Ishikawa (cell line): ENCODE data around the gene WDR73.

Experiments used
- RAD21 ChIP-seq: IDR thresholded peaks from 2 replicates; pipeline ENCODE4 v1.6.1; 2012; ENCODE audit warnings: low read depth
- TEAD4 ChIP-seq: IDR thresholded peaks from 2 replicates; pipeline ENCODE4 v1.6.1; 2012
- TF ChIP-seq, protein P1 (sequence below): IDR thresholded peaks from 2 replicates; pipeline ENCODE4 v1.6.1; 2012
- TF ChIP-seq, protein P2 (sequence below): IDR thresholded peaks from 2 replicates; pipeline ENCODE4 v1.6.1; 2012

DNA sequence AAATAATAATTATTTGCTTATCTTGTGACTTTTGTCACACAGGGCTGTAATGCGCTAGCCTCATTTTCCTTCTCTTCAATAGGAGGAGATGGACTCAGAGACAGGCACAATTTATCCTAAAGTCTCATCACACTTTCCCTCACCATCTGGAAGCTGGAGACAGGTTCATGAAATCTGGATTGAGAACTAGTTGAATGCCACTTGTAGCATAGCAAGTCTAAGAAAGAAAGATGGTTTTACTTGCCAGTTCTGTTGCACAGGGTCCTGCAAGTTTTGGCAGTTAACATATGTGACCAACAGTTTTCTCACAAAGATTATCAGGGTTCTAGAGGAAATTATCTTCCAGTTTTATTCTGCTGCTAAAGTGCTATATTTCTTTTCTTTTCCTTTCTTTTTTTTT, 62.3 kb downstream of the WDR73 start:
- TF ChIP-seq, protein P1, sequence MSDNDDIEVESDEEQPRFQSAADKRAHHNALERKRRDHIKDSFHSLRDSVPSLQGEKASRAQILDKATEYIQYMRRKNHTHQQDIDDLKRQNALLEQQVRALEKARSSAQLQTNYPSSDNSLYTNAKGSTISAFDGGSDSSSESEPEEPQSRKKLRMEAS, result no peak
- TF ChIP-seq, protein P2, sequence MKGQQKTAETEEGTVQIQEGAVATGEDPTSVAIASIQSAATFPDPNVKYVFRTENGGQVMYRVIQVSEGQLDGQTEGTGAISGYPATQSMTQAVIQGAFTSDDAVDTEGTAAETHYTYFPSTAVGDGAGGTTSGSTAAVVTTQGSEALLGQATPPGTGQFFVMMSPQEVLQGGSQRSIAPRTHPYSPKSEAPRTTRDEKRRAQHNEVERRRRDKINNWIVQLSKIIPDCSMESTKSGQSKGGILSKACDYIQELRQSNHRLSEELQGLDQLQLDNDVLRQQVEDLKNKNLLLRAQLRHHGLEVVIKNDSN, result no peak
- no peak for TF ChIP-seq RAD21
- TF ChIP-seq TEAD4, result no peak
